ENCODE data around the gene SOCS2.
"Not testable (repeated sequence)": the region's sequence is repeated elsewhere in the genome, so short reads cannot be mapped to it uniquely, and the experiment has no call there.

Gene SOCS2, protein sequence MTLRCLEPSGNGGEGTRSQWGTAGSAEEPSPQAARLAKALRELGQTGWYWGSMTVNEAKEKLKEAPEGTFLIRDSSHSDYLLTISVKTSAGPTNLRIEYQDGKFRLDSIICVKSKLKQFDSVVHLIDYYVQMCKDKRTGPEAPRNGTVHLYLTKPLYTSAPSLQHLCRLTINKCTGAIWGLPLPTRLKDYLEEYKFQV

DNA sequence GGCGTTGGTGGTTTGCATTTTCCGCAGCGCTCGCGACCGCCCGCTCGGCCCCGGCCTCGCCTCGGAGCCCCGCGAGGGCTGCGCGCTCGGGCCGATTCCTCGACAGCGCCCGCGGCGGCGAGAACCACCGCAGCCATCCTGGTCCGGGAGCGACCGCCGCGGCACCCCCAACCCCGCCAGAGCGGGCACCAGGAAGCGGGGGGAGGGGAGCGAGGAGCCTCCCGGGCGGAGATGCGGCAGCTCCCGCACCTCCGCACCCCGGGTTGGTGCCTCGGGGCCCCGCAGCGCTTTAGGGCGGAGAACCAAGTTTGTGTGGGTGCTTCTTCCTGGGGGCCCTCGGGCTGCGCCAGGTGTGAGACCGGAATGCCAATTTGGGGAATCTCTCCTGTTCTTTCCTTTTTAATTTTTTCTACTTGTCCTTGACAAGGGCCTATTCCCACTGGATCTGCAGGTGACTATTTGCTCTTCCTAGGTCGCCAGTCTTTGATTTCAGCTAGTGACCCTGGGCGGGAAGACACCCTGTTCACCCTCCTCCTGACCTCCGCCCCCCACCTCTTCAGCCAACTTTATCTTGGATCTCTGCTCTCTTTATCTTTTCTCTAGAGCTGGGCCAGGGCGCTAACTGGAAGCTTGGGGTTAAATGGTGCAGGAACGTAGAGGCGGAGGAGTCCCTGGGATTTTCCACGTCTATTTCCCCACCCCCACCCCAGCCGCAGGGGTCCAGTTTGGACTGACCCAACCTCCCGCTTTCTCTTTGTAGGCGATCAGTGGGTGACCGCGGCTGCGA lies at the start of gene SOCS2:
TSS of gene SOCS2 (plus strand) at position 751 of the 787 bp plus-strand sequence. CDS start 223 bp downstream, outside the sequence.
- DNase-seq, result no peak

DNA sequence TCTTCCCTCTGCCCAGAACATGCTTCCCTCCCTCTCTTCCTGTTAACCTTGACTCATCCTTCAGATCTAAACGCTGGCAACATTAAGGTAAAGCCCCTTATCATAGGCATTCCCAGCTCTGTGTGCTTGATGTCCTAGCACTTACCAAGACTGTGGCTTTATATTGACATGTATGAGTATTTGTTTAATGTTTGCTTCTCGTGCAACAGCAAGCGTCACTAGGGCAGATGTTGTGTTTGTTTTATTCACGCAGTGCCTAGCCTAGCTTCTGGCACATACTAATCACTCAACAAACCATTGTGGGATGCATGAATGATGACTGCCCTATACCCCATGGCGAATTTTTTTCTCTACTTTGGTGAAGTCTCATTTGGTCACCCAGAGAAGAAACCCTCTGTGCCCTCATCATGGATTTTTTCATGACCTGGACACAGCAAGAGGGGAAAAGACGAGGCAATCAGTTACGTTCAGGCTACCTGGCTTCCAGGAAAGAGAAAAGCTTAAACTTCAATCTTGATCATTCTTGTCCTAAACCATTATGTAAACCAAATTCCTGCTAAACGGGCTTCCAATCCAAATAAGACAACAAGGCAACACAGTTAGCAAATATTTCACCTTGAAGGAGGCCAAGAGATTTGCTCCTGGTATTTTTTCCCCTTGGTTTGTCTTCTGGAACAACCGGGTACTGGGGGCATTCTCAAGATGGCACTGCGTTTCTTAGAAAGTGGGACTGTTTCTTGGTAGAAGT lies 47.9 kb upstream of the SOCS2 start:
- no peak for DNase-seq

DNA sequence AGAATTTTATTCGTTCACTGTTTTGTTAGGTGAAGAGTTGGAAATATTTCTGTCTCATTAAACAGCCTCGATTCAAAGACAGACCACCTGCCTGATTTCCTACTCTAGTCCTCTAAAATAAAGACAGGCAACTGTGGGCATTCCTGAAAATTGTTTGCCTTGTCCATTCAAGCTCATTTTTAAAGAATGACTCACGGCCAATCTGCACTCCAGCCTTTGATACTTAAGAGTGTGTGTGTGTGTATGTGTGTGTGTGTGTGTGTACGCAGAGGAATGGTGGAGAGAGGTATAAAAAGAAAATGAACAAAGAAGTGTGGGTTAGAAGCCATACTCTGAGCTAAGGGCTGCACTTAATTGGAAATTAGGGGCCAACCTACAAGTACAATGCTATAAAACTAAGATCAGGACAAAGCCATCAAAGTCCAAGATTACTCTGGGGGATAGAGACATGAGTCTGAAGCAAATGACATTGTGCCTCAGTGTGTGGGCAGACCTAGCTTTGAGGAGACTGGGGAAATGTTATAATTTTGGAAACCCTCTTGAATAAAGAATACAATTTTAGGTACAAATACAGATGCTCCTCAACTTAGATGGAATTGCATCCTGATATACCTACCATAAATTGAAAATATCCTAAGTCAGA lies 45.6 kb upstream of the SOCS2 start:
- DNase-seq, result no peak

DNA sequence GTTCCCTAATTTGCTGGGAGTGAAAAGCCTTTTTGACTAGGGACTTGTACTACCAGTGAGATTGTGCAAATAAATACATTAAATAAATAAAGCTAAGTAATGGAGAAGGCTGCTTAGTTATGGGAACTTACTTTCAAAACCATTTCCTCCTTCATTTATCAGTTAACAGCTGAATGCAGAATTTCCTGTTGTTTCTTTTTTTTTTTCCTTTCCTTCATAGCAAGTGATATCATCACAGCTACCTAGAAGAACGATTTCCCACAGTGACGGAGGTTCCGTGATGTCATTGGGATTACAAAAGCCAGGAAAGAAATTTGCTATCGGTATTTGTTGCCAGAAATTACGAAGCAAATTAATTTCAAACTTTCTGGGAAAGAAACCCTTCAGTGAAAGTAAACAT lies 42.1 kb upstream of the SOCS2 start:
- no peak for DNase-seq

DNA sequence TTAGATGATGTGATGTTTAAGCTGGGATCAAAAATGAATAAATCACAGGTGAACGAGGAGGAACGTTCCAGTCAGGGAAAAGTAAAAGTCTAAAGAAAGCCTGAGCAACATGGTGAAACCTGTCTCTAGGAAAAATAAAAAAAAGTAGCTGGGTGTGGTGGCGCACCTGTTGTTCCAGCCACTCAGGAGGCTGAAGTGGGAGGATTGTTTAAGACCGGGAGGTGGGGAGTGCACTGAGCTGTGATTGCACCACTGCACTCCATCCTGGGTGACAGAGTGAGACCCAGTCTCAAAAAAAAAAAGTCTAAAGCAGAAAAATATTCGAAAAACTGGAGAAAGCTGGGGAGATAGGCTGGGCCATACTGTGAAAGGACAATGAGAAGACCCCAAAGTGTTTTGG lies 39.2 kb upstream of the SOCS2 start:
- no peak for DNase-seq

DNA sequence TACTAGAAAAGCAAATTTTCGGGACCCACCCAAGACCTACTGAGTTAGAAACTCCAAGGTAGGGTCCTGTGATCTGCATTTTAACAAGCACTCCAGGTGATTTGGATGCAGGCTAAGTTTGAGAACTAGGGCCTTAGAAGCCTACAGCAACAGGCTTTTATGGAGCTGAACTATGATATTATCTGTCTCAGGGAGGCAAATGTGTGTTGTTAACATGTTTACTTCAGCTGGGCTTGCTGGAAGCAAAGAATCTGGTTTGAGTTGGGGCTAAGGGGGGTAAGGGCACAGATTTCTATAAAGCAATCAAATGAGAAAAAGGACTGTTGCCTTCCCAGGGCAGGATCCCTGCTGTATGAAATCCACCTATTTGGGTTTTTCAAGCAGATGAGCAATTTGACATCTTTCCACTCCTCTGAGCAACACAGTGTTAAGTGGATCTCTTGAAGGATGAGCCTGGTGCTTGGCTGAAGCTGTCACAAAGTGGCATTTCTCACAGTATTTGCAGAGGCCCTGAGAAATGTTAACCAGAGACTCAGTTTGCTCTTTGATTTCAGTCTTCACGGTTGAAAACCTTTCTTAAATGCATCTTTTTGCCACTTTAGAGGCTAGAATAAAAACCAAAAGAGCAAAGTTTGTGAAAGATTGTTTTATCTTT lies 36.2 kb upstream of the SOCS2 start:
- no peak for DNase-seq

DNA sequence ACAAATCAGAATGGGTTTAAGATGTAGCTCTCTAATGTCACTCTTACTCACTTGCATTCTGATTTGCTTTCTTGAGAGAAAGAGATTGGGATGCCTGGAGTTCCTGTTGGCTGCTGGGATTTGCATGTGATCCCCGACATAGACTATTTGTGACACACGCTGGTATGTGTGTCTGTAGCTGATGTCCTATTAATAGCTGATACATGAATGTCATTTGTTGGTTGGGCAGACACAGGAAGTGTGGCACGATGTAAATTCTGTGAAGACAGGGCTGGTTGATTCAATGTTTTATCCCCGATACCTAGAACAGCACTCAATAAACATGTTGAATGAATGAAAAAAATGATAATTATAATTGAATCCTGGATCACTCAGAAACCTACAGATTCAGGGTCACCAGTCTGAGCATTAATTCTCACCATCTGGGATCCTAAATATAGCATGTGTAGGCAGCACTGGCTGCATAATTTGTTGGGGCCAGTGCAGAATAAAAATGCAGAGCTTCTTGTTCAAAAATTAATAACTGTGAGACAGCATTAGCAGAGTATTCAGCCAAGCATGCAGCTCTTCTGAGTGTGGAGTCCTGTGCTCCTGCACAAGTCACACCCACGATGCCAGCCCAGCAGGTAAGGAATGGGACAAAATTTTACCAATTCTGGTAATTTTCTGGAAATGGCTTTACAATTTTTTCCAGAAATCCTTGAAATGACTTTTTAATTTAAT lies 35.5 kb upstream of the SOCS2 start:
- DNase-seq, result no peak

DNA sequence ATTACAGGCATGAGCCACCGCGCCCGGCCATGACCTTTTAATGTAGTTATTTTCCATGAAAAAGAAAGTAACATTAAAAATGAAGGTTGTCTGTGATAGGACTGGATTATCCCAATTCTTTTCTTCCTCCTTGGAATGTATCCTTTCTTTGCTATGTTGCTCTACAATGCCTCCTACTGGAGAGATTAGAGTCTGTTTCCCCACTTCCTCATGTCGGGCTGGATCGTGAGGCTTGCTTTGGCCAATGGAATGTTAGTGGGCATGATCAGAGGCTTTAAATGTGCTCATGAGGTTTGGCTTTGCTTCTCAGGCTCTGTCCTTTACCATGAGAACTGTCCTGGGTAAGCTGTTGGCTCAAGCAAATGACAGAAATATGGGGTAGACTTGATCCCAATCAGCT lies 34.7 kb upstream of the SOCS2 start:
- no peak for DNase-seq

DNA sequence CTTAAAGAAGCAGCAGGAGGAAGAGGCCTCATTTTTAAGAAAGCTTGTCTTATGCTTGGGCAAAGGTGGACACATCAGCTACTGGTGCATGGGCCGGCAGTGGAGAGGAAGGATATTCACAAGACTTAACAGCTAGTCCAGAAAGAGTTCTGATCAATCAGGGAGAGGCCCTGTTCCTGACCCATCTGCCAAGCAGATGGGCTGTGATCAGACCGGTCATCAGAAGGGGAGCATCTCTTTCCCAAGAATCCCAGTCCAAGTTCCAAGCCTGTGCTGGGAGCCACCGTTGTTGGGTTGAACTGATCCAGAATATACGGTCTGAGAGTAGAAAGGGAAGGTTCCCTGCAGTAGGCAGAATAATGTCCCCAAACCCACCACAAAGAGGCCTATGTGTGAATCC lies 32.7 kb upstream of the SOCS2 start:
- no peak for DNase-seq

DNA sequence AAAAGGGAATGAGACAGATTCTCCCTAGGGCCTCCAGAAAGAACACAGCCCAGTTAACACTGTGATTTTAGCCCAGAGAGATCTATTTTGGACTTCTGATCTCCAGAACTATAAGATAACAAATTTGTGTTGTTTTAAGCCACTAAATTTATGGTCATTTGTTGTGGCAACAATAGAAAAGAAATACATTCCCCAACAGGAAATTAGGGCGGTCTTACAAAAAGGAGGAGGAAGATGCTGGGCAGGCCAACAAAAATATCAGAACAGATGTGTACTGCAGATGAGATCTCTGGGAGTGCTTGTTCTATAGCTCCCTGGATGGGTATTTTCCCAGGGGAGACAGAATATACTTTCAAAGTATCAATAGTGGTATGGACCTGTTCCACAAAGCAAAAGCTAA lies 32.0 kb upstream of the SOCS2 start:
- no peak for DNase-seq

DNA sequence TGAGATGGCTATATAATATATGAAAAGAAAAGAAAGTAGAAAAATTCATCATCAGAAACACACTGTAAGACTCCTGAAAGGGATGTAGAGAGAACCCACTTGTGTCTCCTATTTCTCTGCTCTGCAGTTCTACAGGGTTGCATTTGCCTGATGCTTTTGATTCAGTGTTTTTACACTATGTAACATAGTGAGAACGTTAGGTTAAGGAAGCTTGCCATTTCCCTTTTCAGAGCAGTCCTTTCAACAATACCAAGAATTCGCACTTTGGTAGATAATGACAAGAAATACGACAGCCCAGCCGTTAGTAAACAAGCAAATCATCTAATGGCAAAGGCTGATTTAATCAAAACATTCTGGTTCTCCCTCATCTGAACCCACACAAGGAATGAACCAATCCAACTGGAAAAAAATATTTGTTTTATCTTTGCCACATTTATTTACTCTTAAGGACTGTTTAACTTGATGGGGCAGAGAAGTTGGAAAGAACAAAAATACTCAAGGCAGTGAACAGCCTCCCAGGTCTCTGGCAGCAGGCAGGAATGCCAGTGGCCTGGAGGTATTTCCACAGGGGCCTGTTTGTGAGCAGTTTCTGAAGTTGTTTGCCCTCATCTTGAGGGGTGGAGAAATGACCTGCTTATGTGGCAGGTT lies 30.8 kb upstream of the SOCS2 start:
- DNase-seq, result no peak

DNA sequence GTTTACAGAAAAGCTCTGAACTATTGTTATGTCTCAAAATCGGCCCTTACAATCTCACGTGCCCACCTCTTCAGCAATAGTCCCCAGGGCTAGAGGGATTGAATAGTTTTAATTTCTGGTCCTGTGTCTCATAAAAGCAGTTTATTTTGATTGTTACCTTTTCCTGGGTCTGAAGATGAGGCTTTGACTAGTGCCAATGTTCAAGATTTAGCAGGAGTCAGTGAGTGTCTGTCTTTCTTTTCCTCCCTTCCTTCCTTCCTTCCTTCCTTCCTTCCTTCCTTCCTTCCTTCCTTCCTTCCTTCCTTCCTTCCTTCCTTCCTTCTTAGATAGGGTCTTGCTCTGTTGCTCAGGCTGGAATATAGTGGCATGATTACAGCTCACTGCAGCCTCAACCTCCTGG lies 24.7 kb upstream of the SOCS2 start:
- no peak for DNase-seq

DNA sequence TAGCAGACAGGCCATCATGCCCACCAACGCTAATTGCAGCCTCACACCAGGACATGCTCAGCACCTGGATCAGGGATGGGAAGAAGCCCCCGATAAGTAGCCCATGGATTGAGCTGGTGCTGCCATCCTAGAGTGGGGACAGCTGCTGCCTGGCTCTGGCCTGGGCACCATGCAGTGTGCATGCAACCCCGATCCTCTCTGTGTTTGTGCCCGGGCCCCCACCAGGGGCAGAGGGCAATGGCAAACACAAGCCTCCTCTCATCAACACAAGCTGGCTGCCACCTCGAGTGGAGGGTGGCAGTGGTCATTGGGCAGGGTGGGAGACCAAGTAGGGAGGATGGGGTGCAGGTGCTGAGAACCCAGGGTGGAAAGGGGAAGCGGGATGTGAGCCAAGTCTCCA lies 23.3 kb upstream of the SOCS2 start:
- no peak for DNase-seq

DNA sequence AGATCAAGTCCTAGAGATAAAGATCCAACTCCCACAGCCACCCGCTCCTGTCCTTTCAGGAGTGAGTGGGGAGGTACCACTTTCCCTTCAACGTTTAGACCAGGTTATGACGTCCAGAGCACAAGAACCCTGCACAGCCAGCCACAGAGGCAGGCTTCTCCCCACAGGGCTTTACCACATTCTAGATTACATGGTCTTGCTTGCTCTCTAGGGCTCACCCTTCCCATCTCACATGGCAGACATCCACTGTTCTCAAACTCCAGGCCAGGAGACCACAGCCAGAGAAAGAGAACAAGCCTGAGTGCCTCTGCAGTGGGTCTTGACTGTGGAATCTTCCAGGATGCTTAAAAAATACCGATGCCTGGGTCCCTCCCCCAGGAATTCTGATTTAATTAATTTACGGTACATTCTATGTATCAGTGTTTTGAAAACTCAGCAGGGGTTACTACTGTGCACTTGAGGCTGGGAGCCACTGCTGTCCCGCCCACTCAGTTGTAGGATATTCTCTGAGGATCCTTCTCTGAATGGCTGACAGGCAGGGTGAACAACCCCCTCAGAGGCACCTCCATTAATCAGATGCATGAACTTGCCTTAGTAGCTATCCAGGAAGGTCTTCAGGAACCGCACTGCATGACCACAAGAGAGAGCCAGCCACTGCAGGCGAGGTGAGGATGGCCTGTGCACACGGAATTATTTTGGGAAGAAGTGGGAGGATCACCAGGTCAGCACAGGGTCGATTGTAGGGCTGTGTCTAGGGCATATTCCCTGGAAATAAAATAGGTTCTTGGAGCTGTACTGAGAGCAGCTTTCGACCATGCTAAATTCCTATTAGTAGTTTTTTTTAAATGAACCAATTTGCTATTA lies 21.5 kb upstream of the SOCS2 start:
- DNase-seq, result no peak

DNA sequence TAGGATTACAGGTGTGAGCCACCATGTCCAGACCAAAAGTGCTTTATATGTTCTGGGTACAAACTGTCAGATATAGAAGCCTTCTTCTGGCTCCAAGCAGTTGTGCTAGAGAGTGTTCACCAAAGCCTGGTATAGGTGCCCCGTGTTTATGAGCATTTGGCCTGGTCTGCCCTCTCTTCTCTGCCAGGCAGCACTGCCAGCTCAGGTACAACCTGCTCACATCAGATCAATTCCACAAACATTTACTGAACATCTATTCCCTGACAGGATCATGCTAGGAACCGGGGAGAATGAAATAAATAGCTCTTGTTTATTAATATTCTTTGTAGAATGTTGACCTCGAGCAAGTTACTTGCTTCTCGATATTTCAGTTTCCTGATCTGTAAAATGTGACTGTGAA lies 20.0 kb upstream of the SOCS2 start:
- DNase-seq, result no peak

DNA sequence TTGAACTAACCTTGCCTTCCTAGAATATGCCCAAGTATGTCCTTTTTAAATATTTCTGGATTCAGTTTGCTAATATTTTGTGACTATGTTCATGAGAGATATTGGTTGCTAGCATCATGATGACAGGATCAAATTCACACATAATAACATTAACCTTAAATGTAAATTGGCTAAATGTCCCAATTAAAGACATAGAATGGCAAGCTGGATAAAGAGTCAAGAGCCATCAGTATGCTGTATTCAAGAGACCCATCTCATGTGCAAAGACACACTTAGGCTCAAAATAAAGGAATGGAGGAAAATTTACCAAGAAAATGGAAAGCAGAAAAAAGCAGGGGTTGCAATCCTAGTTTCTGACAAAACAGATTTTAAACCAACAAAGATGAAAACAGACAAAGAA lies 14.6 kb upstream of the SOCS2 start:
- not testable (repeated sequence) for DNase-seq

DNA sequence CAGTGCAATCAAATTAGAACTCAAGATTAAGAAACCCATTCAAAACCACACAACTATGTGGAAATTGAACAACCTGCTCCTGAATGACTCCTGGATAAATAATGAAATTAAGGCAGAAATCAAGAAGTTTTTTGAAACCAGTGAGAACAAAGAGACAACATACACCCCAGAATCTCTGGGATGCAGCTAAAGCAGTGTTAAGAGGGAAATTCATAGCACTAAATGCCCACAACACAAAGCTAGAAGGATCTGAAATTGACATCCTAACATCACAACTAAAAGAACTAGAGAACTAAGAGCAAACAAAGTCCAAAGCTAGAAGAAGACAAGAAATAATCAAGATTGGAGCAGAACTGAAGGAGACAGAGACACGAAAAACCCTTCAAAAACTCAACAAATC lies 13.8 kb upstream of the SOCS2 start:
- not testable (repeated sequence) for DNase-seq

DNA sequence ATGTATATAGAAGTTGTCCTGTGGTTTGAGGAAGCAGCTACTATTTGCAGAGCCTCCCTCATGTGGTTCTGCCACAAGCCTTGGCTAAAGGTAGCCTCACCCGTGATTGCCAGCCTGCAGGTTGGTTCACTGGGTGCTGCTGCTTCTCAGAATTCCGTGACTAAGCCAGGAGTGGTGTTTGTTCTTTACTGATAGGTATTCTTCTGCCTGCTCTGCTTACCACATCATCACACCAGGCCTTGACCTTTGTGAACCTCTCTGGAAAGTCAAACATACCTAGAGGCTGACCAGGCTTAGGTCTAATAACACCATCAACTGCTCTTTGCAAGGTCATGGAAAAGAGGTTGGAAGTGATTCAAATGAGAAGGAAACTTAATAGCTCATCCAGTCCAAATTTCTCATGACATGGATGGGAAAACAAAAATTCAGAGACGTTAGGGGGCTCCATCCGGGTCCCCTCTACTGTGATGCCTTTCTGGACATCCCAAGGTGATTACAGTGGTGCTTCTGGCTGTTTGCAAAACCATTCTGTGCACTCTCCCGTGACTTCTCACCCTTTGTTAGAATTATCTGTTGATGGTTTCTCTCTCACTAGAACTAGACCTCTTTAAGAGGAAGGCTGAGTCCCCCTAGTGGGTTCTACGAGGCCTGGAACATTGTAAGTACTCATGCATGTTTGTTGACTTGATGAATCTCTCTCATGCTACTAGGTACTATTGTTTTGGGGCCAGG lies 8.5 kb upstream of the SOCS2 start:
- no peak for DNase-seq

DNA sequence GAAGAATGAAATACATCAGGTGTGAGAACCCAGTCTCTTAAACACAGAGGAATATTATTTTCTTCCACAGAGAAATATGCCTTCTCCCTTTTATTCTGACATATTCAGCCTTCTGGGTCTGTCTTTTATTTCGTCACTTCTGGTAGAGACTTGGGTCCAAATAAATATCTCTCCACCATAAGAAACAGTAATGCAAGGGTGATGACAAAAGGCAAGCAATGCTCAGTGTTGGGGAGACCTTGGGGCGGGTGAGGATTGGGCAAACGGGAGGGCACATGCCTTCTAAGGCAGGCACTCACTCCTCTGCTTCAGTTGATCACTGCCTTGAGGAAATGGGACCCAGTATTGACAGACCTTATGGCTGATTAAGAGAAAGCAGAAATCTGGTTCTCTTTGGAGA lies 6.7 kb upstream of the SOCS2 start:
- DNase-seq, result no peak

DNA sequence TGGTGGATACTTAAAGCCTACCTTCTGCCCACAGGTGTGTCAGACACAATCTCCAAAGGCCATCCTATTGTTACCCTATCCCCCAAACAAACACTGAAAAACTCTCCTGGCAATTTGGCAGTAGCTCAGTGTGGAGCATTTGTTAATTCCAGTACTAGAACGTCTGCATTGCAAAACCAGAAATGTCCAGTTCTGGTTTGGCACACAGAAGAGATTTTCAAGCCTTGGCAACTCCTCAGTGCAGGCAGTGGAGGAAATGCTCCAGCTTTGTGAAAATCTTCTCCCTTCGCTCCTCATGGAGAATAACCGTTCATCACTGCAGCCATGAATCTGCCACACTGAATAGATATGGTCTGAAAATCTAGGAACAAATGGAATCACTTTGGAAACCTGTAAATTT lies 5.3 kb upstream of the SOCS2 start:
- DNase-seq, result no peak

Measured in SHP77 treated with DMSO at 0.1 percent for 48 hours (cell line).